Measurements from ENCODE around the gene VIPAS39.

DNA sequence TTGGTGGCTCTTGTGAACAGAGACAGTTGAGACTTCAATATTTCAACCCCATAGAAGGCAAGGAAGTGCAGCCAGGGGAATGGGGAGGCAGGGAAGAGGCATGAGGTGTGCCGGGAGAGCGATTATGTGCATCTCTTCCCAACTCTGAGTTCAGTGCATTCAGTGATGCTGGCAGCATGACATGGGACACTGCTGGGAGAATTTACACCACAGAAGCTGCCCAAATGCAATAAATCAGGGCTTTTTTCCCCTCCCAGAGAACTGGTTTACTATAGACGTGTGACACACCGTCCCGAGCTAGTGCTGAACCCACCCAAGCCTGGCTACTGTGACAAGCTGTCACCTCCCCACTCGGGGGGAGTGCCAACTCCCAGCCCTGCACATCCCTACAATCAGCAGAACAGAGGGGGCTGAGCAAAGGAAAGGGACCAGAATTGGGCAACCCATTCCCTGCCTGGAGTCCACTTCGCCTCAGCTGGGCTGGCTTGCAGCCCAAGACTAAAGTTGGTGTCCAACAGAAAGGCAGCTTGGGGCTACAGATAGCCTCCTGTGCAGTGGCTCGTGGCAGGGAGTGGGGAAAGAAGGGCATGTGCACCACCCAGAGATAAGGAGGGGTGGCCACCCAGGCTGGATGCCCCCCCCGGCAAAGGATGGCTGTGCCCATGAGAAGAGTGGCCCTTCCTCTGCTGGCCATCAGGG, 17.2 kb upstream of the VIPAS39 start:
- TF ChIP-seq EZH2phosphoT487 (IDR thresholded peaks at IDR 0.05; ENCODE audit: insufficient read depth, low read depth): no peak
- no peak for TF ChIP-seq EZH2 (IDR thresholded peaks at IDR 0.05; ENCODE audit: insufficient read depth, poor library complexity, severe bottlenecking)
